Sigmoid colon (tissue), 3 donors: Measurements from ENCODE around the gene P4HA1.
"Not testable (repeated sequence)": the region's sequence is repeated elsewhere in the genome, so short reads cannot be mapped to it uniquely, and the experiment has no call there.

Source experiments
- CTCF ChIP-seq, 4 experiments: fragments of 450-650 bp in 3 of 4; fragments of 200-600 bp in 1 of 4; IDR thresholded peaks; one replicate each; pipeline ENCODE4 v1.5.1; 2016 to 2019; ENCODE audit warnings: antibody characterized with exemption in 4 of 4, mild to moderate bottlenecking in 3 of 4, moderate library complexity in 2 of 4
- POLR2A ChIP-seq, 2 donors: fragments of 450-650 bp; IDR thresholded peaks; one replicate each; pipeline ENCODE4 v1.6.1; 2016; ENCODE audit warnings: antibody characterized with exemption in 2 of 2, mild to moderate bottlenecking in 2 of 2, moderate library complexity in 2 of 2

- TF ChIP-seq CTCF, POLR2A (IDR thresholded peaks at IDR 0.05): not testable (repeated sequence)
These were observed 60.4 kb downstream of the P4HA1 start for GRCh38 chr10:73036285-73036684.
